Lower leg skin (tissue), 3 donors: ENCODE results near the gene CAPN8.

Experiments
- POLR2A ChIP-seq, 2 donors: fragments of 450-650 bp; IDR thresholded peaks; one replicate each; pipeline ENCODE4 v1.6.1; 2016 to 2017; ENCODE audit warnings: antibody characterized with exemption in 2 of 2, mild to moderate bottlenecking in 1 of 2, moderate library complexity in 1 of 2
- TF ChIP-seq, protein P1 (sequence below), 3 donors: fragments of 450-650 bp; IDR thresholded peaks; one replicate each; pipeline ENCODE4 v1.5.1; 2016; ENCODE audit warnings: antibody characterized with exemption in 3 of 3, mild to moderate bottlenecking in 3 of 3, moderate library complexity in 2 of 3

DNA sequence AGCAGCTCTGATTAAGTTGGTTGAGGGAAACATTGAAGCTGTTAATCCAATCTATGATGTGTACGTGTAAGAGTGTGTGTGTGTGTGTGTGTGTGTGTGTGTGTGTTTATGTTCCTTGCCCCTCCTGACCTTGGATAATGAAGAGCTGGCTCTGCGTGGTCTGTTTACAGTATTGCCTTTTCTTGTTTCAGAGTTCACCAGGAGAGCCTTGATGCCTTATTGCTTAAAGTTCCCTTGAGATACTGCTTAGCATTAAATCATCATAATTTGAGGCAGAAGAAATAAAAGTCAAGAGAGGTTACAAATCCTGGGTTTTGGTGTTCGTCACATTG is 36.4 kb downstream of the CAPN8 start:
- TF ChIP-seq, protein P1, sequence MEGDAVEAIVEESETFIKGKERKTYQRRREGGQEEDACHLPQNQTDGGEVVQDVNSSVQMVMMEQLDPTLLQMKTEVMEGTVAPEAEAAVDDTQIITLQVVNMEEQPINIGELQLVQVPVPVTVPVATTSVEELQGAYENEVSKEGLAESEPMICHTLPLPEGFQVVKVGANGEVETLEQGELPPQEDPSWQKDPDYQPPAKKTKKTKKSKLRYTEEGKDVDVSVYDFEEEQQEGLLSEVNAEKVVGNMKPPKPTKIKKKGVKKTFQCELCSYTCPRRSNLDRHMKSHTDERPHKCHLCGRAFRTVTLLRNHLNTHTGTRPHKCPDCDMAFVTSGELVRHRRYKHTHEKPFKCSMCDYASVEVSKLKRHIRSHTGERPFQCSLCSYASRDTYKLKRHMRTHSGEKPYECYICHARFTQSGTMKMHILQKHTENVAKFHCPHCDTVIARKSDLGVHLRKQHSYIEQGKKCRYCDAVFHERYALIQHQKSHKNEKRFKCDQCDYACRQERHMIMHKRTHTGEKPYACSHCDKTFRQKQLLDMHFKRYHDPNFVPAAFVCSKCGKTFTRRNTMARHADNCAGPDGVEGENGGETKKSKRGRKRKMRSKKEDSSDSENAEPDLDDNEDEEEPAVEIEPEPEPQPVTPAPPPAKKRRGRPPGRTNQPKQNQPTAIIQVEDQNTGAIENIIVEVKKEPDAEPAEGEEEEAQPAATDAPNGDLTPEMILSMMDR (IDR thresholded peaks at IDR 0.05) = no peak
- no peak for TF ChIP-seq POLR2A (IDR thresholded peaks at IDR 0.05)
